Esophagus squamous epithelium (tissue), 5 donors: ENCODE data around the gene APPBP2. TPM values are rescaled to one million over a fixed set of nuclear protein-coding genes. Genes with fewer than 3 reads are reported as not detected.

Experiments used
- DNase-seq: peaks from one replicate; lab custom pipeline; 2025; lab: John Stamatoyannopoulos, UW
- H3K27ac ChIP-seq, 4 donors: fragments of 200-600 bp; sonication (generic); one replicate each; pipeline ENCODE4 v1.5.1; 2016 to 2019; ENCODE audit warnings: mild to moderate bottlenecking in 1 of 4
- H3K27me3 ChIP-seq, 4 donors: fragments of 200-600 bp; sonication (generic); 1 replicate in 3 of 4; 2 replicates in 1 of 4; pipeline versions ENCODE4 v1.5.1 to v1.6.0; 2017 to 2021; ENCODE audit warnings: antibody characterized with exemption in 1 of 4
- H3K36me3 ChIP-seq, 3 donors: fragments of 200-600 bp; sonication (generic); one replicate each; pipeline ENCODE4 v1.5.1; 2016 to 2019
- H3K4me1 ChIP-seq, 3 donors: fragments of 200-600 bp; sonication (generic); one replicate each; pipeline ENCODE4 v1.5.1; 2017 to 2019
- H3K4me3 ChIP-seq, 4 donors: fragments of 200-600 bp; sonication (generic); 1 replicate in 3 of 4; 2 replicates in 1 of 4; pipeline ENCODE4 v1.5.1; 2016 to 2019; ENCODE audit warnings: mild to moderate bottlenecking in 2 of 4, moderate library complexity in 1 of 4
- H3K9me3 ChIP-seq, 3 donors: fragments of 200-600 bp; sonication (generic); one replicate each; pipeline ENCODE4 v1.5.1; 2016 to 2019
- CTCF ChIP-seq, 6 experiments: fragments of 450-650 bp in 4 of 6; fragments of 200-600 bp in 2 of 6; sonication (generic) in 2 of 6; IDR thresholded peaks; one replicate each; pipeline ENCODE4 v1.5.1; 2016 to 2019; ENCODE audit warnings: antibody characterized with exemption in 6 of 6, mild to moderate bottlenecking in 4 of 6, moderate library complexity in 4 of 6
- POLR2A ChIP-seq, 4 donors: fragments of 450-650 bp; IDR thresholded peaks; one replicate each; pipeline ENCODE4 v1.6.1; 2017; ENCODE audit warnings: antibody characterized with exemption in 4 of 4, mild to moderate bottlenecking in 4 of 4, moderate library complexity in 3 of 4
- WGBS, 2 donors: methylation state at CpG; one replicate each; pipeline ENCODE4 v1.1.5; 2018; 5-methylcytosine and 5-hydroxymethylcytosine counted together
- intact Hi-C: fragments of 100-400 bp; cut with DNase I; formaldehyde crosslinking; loops from one replicate; pipeline ENCODE4 v1.15.0; 2022
- total RNA-seq, 4 donors: library from RNA; depleted of rRNA; stranded (reverse); fragments of >200 nt; gene quantifications; one replicate each; pipeline ENCODE4 v1.1.0, GENCODE V29; 2016
- donor health status: DM: yes; HTN: yes; CAD: no.

The APPBP2 gene
- total RNA-seq, 4 donors from 2014 or later, result 9.7 to 26.3 (median 16.0) TPM

DNA sequence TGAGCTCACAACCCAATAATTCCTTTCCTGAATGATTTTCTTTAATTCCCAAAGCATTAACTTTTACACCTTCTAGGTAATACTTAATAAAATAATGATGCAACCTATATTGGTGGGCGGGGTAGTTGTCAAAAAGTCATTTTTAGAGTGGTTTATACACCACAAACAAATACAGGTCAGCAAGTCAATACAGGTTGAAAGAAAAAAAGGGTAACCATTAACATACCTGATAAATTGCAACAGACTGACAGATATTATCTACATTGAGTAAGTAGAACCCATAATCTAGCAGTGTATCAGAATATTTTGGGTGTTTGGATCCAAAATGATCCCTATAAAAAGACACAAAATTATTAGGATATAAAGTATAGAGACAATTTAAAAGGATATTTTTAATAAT lies 64.5 kb downstream of the APPBP2 start:
- Histone ChIP-seq H3K36me3 (peaks cover 7 to 100% (median 25%) of the 10 kb centered on the region in 3 donors), H3K27ac (no peak overlapping the region), H3K4me1 (peaks cover 0 to 16% (median 0%) of the 10 kb centered on the region in 3 donors), H3K9me3 (no peaks in the 10 kb centered on the region), H3K27me3 (no peaks in the 10 kb centered on the region), H3K4me3 (no peak overlapping the region)
- TF ChIP-seq CTCF (IDR thresholded peaks at IDR 0.05) (no peak), POLR2A (IDR thresholded peaks at IDR 0.05) (no peak)
- intact Hi-C loops, result no loop called here
- 87 to 88% methylated on average over 1 of the region's 1 CpG for WGBS, 2 donors
- DNase-seq, result no peak

DNA sequence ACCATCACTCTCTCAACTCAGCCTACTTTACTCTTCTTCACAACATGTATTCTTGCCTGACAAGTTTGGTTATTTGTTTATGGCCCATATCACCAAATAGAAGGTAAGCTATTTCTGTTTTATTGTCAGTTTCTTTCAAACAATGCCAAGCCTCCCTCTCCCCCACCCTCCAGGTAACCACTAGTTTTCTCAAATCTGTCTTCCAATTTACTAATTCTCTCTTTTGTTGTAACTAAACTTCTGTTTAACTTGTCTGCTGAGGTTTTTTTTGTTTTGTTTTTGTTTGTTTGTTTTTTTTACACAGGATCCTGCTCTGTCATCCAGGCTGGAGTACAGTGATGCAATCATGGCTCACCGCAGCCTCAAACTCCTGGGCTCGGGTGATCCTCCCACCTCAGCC lies 68.9 kb downstream of the APPBP2 start:
- WGBS, 2 donors, result 95 to 100% methylated on average over 2 of the region's 2 CpGs
- peaks cover 7 to 95% (median 26%) of the 10 kb centered on the region in 3 donors for H3K36me3 ChIP-seq
- H3K4me1 ChIP-seq, result peaks cover 0 to 26% (median 0%) of the 10 kb centered on the region in 3 donors
- no peak for DNase-seq
- intact Hi-C loops, result no loop called here
- H3K27me3 ChIP-seq, result no peaks in the 10 kb centered on the region
- H3K27ac ChIP-seq, result peak overlapping the region in 3 of 4 donors; percentile 24 to 54 (median 51)
- H3K4me3 ChIP-seq, result no peak overlapping the region
- H3K9me3 ChIP-seq, result no peaks in the 10 kb centered on the region
- TF ChIP-seq POLR2A (IDR thresholded peaks at IDR 0.05), result no peak
- no peak for TF ChIP-seq CTCF (IDR thresholded peaks at IDR 0.05)

GRCh38 chr17:60455378-60455777 lies 70.7 kb downstream of the APPBP2 start:
- Histone ChIP-seq H3K36me3 (peaks cover 7 to 95% (median 32%) of the 10 kb centered on the region in 3 donors), H3K4me3 (no peak overlapping the region), H3K27me3 (no peaks in the 10 kb centered on the region), H3K27ac (peak overlapping the region in 1 of 4 donors; percentile 51), H3K9me3 (no peaks in the 10 kb centered on the region), H3K4me1 (peaks cover 0 to 26% (median 0%) of the 10 kb centered on the region in 3 donors)
- TF ChIP-seq POLR2A (IDR thresholded peaks at IDR 0.05) (no peak), CTCF (IDR thresholded peaks at IDR 0.05) (no peak)
- no peak for DNase-seq
- intact Hi-C loops, result no loop called here
- 79 to 89% methylated on average over 4 of the region's 4 CpGs for WGBS, 2 donors

DNA sequence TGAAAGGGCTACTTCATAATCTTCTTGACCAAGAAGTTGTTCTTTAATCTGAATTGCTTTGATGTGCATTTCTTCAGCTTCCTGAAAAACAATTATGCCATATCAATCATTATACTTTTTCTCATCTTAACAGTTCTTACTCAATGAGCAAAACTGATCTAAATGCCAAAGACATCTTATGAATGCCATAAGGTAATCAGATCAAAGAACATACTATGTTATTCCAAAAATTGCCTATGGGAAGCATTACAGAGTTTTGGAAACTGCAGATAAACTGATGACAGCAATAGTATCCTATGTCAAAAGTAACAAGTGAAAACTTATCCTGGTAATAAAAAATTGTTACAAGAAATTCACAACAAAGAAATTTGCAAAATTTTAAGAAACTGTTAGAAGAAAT lies 74.1 kb downstream of the APPBP2 start:
- no peak for DNase-seq
- intact Hi-C loops, result no loop called here
- Histone ChIP-seq H3K27me3 (no peaks in the 10 kb centered on the region), H3K4me3 (no peak overlapping the region), H3K9me3 (no peaks in the 10 kb centered on the region), H3K27ac (no peak overlapping the region), H3K4me1 (peaks cover 0 to 13% (median 0%) of the 10 kb centered on the region in 3 donors), H3K36me3 (peaks cover 0 to 95% (median 29%) of the 10 kb centered on the region in 3 donors)
- TF ChIP-seq CTCF (IDR thresholded peaks at IDR 0.05), result no peak
- TF ChIP-seq POLR2A (IDR thresholded peaks at IDR 0.05), result no peak

GRCh38 chr17:60451071-60451470 lies 75.0 kb downstream of the APPBP2 start:
- whole genome bisulfite sequencing, 2 donors, result 93 to 100% methylated on average over 1 of the region's 1 CpG
- Histone ChIP-seq H3K9me3 (no peaks in the 10 kb centered on the region), H3K4me1 (peaks cover 0 to 8% (median 0%) of the 10 kb centered on the region in 3 donors), H3K27me3 (no peaks in the 10 kb centered on the region), H3K36me3 (peaks cover 0 to 97% (median 29%) of the 10 kb centered on the region in 3 donors), H3K4me3 (no peak overlapping the region), H3K27ac (no peak overlapping the region)
- DNase-seq, result no peak
- intact Hi-C loops, result no loop called here
- no peak for TF ChIP-seq POLR2A (IDR thresholded peaks at IDR 0.05)
- TF ChIP-seq CTCF (IDR thresholded peaks at IDR 0.05), result no peak
